ENCODE measurements around the gene ZNF521.

- TF ChIP-seq CTCF (IDR thresholded peaks at IDR 0.05): no peak
- no peak for TF ChIP-seq POLR2A (IDR thresholded peaks at IDR 0.05)
- no peak for TF ChIP-seq EP300 (IDR thresholded peaks at IDR 0.05)
Observed at GRCh38 chr18:25348386-25349130, 3.4 kb downstream of the ZNF521 start.
